Measurements from ENCODE around the gene ZNRF2. TPM values are rescaled to one million over a fixed set of nuclear protein-coding genes. Genes with fewer than 3 reads are reported as not detected.

ZNRF2 gene
- total and polyA plus RNA-seq, 3 experiments from 2014 or later: 4.2 to 13.6 (median 12.4) TPM

DNA sequence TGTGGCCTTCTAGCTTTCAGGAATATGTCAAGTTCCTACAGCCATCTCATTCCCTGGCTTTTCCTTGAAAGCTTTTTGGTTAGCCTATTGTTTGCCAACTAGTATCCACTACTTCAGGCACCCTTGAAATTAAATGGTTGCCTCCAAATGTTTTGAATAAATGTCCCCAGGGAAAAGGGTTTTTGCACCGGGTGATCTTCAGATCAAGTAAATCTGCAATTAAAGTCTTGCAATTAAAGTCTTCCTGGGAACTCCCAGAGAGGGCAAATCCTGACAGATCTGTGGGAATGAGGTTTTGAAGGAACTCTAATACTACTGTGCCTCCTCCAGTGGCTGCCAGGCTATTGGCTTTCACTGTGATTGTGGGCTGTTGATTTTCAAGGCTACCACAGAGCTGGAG lies 17.7 kb upstream of the ZNRF2 start:
- H3K36me3 Mint-ChIP-seq: peaks cover 0 to 6% (median 3%) of the 10 kb centered on the region in 3 donors
- no peaks in the 10 kb centered on the region for H3K4me1 Mint-ChIP-seq
- no peak overlapping the region for H3K27ac ChIP-seq (ENCODE audit: low read depth, low read length)
- H3K27ac Mint-ChIP-seq: no peak overlapping the region
- no peak overlapping the region for H3K4me3 ChIP-seq (ENCODE audit: low read length)
- no peak for DNase-seq
- CTCF ChIA-PET: interaction anchor here (1.4 kb wide), 1 partner anchor 9 kb away, joined by 3 read pairs; no protein-coding TSS in a partner anchor
- no peaks in the 10 kb centered on the region for H3K27me3 ChIP-seq (ENCODE audit: insufficient read depth, low read length, poor library complexity, severe bottlenecking)
- no peaks in the 10 kb centered on the region for H3K9me3 Mint-ChIP-seq
- H3K36me3 ChIP-seq (ENCODE audit: insufficient read depth, low read length): no peaks in the 10 kb centered on the region
- POLR2A ChIA-PET: no interaction called here
- no peaks in the 10 kb centered on the region for H3K9me3 ChIP-seq (ENCODE audit: low read length)
- no peaks in the 10 kb centered on the region for H3K4me1 ChIP-seq (ENCODE audit: insufficient read depth, low read length)
- H3K4me3 Mint-ChIP-seq: no peak overlapping the region
- peaks cover 0 to 4% of the 10 kb centered on the region in 2 donors for H3K27me3 Mint-ChIP-seq

DNA sequence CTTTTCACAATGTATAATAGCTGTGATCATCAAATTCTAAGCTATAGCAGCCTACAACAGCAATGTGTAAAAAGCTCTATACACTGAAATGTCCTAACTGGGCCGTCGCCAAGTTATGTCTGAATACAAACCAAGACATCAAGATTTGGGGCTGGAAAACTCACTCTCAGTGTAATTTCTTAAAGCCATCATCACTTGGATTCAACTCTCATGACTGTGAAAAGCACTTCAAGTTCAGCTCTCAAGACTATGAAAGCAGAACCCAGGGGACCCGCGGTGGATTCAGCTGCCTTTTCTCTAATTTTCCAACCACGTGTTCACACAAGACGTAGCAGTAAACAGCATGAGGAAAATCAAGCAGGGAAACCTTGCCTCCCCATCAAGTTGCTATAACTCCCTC lies 15.8 kb upstream of the ZNRF2 start:
- Mint-ChIP-seq H3K9me3 (no peaks in the 10 kb centered on the region), H3K36me3 (peaks cover 0 to 4% (median 4%) of the 10 kb centered on the region in 3 donors), H3K4me3 (no peak overlapping the region), H3K27me3 (peaks cover 0 to 4% of the 10 kb centered on the region in 2 donors), H3K4me1 (no peaks in the 10 kb centered on the region), H3K27ac (peak overlapping the region in 1 of 8 donors; percentile 68)
- ChIA-PET POLR2A (no interaction called here), CTCF (no interaction called here)
- no peak overlapping the region for H3K27ac ChIP-seq (ENCODE audit: low read depth, low read length)
- no peaks in the 10 kb centered on the region for H3K9me3 ChIP-seq (ENCODE audit: low read length)
- H3K36me3 ChIP-seq (ENCODE audit: insufficient read depth, low read length): no peaks in the 10 kb centered on the region
- no peaks in the 10 kb centered on the region for H3K27me3 ChIP-seq (ENCODE audit: insufficient read depth, low read length, poor library complexity, severe bottlenecking)
- no peak for DNase-seq
- H3K4me3 ChIP-seq (ENCODE audit: low read length): no peak overlapping the region
- H3K4me1 ChIP-seq (ENCODE audit: insufficient read depth, low read length): no peaks in the 10 kb centered on the region

DNA sequence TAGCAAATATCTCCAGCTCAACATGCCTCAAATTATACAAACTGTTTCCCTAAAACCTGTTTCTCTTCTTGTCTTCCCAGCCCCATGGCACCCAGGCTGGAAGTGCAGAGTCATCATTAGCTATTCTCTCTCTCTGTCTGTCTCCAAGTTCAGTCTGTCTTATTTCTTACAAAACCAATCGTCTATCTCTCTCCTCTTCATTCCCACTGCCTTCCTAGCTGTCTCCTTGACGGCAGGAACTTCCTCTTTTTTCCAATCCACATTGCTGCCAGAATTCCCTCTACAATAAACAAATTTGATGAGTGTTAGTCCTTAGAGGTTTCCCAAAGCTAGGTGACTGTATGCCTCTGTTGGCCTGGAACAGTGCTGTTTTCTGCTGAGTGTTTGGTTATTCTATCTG lies 14.9 kb upstream of the ZNRF2 start:
- no peak overlapping the region for H3K27ac Mint-ChIP-seq
- H3K4me1 ChIP-seq (ENCODE audit: insufficient read depth, low read length): no peaks in the 10 kb centered on the region
- peaks cover 0 to 4% of the 10 kb centered on the region in 2 donors for H3K27me3 Mint-ChIP-seq
- no peaks in the 10 kb centered on the region for H3K36me3 ChIP-seq (ENCODE audit: insufficient read depth, low read length)
- H3K4me3 Mint-ChIP-seq: no peak overlapping the region
- POLR2A ChIA-PET: no interaction called here
- no peaks in the 10 kb centered on the region for H3K9me3 Mint-ChIP-seq
- H3K36me3 Mint-ChIP-seq: peaks cover 0 to 4% (median 4%) of the 10 kb centered on the region in 3 donors
- no peaks in the 10 kb centered on the region for H3K27me3 ChIP-seq (ENCODE audit: insufficient read depth, low read length, poor library complexity, severe bottlenecking)
- no peak for DNase-seq
- no peak overlapping the region for H3K27ac ChIP-seq (ENCODE audit: low read depth, low read length)
- CTCF ChIA-PET: no interaction called here
- H3K4me3 ChIP-seq (ENCODE audit: low read length): no peak overlapping the region
- H3K4me1 Mint-ChIP-seq: no peaks in the 10 kb centered on the region
- H3K9me3 ChIP-seq (ENCODE audit: low read length): no peaks in the 10 kb centered on the region

DNA sequence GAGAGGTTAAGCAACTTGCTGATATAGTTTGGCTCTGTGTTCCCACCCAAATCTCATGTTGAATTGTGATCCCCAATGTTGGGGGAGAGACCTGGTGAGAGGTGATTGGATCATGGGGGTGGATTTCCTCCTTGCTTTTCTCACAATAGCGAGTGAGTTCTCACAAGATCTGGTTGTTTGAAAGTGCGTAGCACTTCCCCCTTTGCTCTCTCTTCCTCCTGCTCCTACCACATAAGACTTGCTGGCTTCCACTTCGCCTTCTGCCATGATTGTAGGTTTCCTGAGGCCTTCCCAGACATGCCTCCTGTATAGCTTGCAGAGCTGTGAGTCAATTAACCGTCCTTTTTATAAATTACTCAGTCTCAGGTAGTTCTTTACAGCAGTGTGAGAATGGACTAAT lies 13.5 kb upstream of the ZNRF2 start:
- CTCF ChIA-PET: no interaction called here
- H3K4me1 Mint-ChIP-seq: no peaks in the 10 kb centered on the region
- peaks cover 0 to 4% of the 10 kb centered on the region in 2 donors for H3K27me3 Mint-ChIP-seq

DNA sequence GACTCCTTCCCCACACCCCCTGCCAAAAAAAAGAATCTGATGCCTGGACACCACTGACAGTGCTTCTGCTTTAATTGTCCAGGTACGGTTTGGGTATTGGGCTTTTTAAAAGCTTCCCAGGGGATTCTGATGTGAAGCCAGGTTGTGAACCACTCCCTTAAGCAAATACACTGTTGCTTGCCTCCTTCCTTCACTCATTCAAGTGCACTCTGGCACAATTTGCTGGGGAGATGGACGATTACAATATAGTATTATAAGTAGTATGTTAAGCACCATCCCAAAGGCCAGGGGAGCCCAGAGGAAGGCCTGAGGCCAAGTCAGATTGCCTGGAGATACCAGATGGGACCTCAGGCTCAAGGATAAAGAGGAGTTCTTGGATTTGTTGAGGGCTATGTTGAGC lies 12.3 kb upstream of the ZNRF2 start:
- POLR2A ChIA-PET: no interaction called here
- Mint-ChIP-seq H3K36me3 (peaks cover 0 to 5% (median 4%) of the 10 kb centered on the region in 3 donors), H3K9me3 (no peaks in the 10 kb centered on the region)

More for the DNA sequence above, 13.5 kb upstream of the ZNRF2 start:
- no peak for DNase-seq
- Histone ChIP-seq H3K36me3 (ENCODE audit: insufficient read depth, low read length) (no peaks in the 10 kb centered on the region), H3K4me3 (ENCODE audit: low read length) (no peak overlapping the region), H3K9me3 (ENCODE audit: low read length) (no peaks in the 10 kb centered on the region), H3K27ac (ENCODE audit: low read depth, low read length) (no peak overlapping the region), H3K4me1 (ENCODE audit: insufficient read depth, low read length) (no peaks in the 10 kb centered on the region), H3K27me3 (ENCODE audit: insufficient read depth, low read length, poor library complexity, severe bottlenecking) (no peaks in the 10 kb centered on the region)
- peaks cover 0 to 6% (median 4%) of the 10 kb centered on the region in 3 donors for H3K36me3 Mint-ChIP-seq
- POLR2A ChIA-PET: no interaction called here
- no peak overlapping the region for H3K27ac Mint-ChIP-seq
- H3K4me3 Mint-ChIP-seq: no peak overlapping the region
- H3K9me3 Mint-ChIP-seq: no peaks in the 10 kb centered on the region

DNA sequence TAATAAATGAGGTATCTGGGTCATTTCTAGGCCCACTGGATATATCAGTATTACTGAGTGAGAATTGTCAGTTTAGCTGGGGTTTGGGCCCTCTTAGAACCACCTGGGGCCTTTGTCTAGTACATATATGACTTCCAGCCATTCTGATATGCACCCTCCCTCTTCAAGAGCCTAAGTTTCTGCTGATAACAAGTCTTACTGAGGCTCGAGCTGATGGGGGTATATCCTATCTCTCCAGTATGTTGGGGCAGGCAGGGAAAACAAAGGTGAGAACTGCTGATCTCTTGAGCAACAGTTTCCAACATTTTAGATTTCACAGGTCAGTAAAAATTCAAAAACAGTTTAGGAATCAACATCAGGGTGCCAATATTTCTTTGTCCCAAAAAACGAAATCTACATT lies 10.8 kb upstream of the ZNRF2 start:
- H3K27ac ChIP-seq (ENCODE audit: low read depth, low read length): no peak overlapping the region

More for the DNA sequence above, 12.3 kb upstream of the ZNRF2 start:
- no peak overlapping the region for H3K27ac ChIP-seq (ENCODE audit: low read depth, low read length)
- no peak overlapping the region for H3K4me3 ChIP-seq (ENCODE audit: low read length)
- H3K27me3 ChIP-seq (ENCODE audit: insufficient read depth, low read length, poor library complexity, severe bottlenecking): no peaks in the 10 kb centered on the region
- H3K9me3 ChIP-seq (ENCODE audit: low read length): no peaks in the 10 kb centered on the region
- no peaks in the 10 kb centered on the region for H3K36me3 ChIP-seq (ENCODE audit: insufficient read depth, low read length)
- no peak overlapping the region for H3K4me3 Mint-ChIP-seq
- peaks cover 0 to 4% of the 10 kb centered on the region in 2 donors for H3K27me3 Mint-ChIP-seq
- no peaks in the 10 kb centered on the region for H3K4me1 ChIP-seq (ENCODE audit: insufficient read depth, low read length)
- H3K4me1 Mint-ChIP-seq: peaks cover 0 to 4% (median 3%) of the 10 kb centered on the region in 3 donors
- H3K27ac Mint-ChIP-seq: no peak overlapping the region
- CTCF ChIA-PET: interaction anchor here (1.2 kb wide), 1 partner anchor 140 kb away, joined by 3 read pairs; no protein-coding TSS in a partner anchor
- no peak for DNase-seq

DNA sequence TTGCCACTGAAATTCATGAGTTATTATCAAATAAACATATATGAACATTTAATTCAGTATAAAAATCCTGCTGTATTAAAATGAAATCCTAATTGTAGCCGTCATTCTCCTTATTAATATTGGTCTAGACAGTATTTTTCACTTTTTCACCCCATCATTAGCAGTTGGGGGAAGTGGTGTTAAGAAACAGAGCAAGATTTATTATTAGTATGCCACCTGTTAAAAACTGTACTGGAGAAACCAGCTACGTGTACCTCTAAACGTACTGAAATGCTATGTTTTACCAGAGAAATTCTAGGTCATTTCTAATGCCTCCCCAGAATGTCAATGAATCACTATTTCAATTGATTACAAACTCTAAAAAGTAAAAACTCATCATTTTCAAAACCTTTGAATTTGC lies 9.8 kb upstream of the ZNRF2 start:
- ChIA-PET CTCF (interaction anchor here (1.2 to 4.2 kb wide), 3 partner anchors 10 to 290 kb away, joined by 4 to 30 read pairs (median 21); partner anchors contain the start of gene ZNRF2), POLR2A (no interaction called here)
- peaks cover 0 to 4% (median 3%) of the 10 kb centered on the region in 3 donors for H3K36me3 Mint-ChIP-seq
- H3K4me3 Mint-ChIP-seq: no peak overlapping the region
- DNase-seq: no peak
- H3K4me3 ChIP-seq (ENCODE audit: low read length): no peak overlapping the region
- no peaks in the 10 kb centered on the region for H3K27me3 ChIP-seq (ENCODE audit: insufficient read depth, low read length, poor library complexity, severe bottlenecking)
- no peak overlapping the region for H3K27ac ChIP-seq (ENCODE audit: low read depth, low read length)
- no peaks in the 10 kb centered on the region for H3K9me3 ChIP-seq (ENCODE audit: low read length)
- no peaks in the 10 kb centered on the region for H3K4me1 ChIP-seq (ENCODE audit: insufficient read depth, low read length)
- no peak overlapping the region for H3K27ac Mint-ChIP-seq
- H3K9me3 Mint-ChIP-seq: no peaks in the 10 kb centered on the region
- H3K27me3 Mint-ChIP-seq: peaks cover 0 to 6% of the 10 kb centered on the region in 2 donors
- peaks cover 6 to 11% (median 8%) of the 10 kb centered on the region in 3 donors for H3K4me1 Mint-ChIP-seq
- no peaks in the 10 kb centered on the region for H3K36me3 ChIP-seq (ENCODE audit: insufficient read depth, low read length)

More for the DNA sequence above, 10.8 kb upstream of the ZNRF2 start:
- Histone ChIP-seq H3K9me3 (ENCODE audit: low read length) (no peaks in the 10 kb centered on the region), H3K27me3 (ENCODE audit: insufficient read depth, low read length, poor library complexity, severe bottlenecking) (no peaks in the 10 kb centered on the region), H3K4me1 (ENCODE audit: insufficient read depth, low read length) (no peaks in the 10 kb centered on the region), H3K4me3 (ENCODE audit: low read length) (no peak overlapping the region), H3K36me3 (ENCODE audit: insufficient read depth, low read length) (no peaks in the 10 kb centered on the region)
- no peaks in the 10 kb centered on the region for H3K9me3 Mint-ChIP-seq
- H3K27ac Mint-ChIP-seq: peak overlapping the region in 1 of 8 donors; percentile 4
- peaks cover 0 to 4% (median 3%) of the 10 kb centered on the region in 3 donors for H3K36me3 Mint-ChIP-seq
- ChIA-PET POLR2A (no interaction called here), CTCF (interaction anchor here (3.6 to 4.2 kb wide), 2 partner anchors 78 to 291 kb away, joined by 21 to 30 read pairs; no protein-coding TSS in a partner anchor)
- no peak for DNase-seq
- peaks cover 0 to 4% (median 3%) of the 10 kb centered on the region in 3 donors for H3K4me1 Mint-ChIP-seq
- H3K27me3 Mint-ChIP-seq: peaks cover 0 to 6% of the 10 kb centered on the region in 2 donors
- no peak overlapping the region for H3K4me3 Mint-ChIP-seq

DNA sequence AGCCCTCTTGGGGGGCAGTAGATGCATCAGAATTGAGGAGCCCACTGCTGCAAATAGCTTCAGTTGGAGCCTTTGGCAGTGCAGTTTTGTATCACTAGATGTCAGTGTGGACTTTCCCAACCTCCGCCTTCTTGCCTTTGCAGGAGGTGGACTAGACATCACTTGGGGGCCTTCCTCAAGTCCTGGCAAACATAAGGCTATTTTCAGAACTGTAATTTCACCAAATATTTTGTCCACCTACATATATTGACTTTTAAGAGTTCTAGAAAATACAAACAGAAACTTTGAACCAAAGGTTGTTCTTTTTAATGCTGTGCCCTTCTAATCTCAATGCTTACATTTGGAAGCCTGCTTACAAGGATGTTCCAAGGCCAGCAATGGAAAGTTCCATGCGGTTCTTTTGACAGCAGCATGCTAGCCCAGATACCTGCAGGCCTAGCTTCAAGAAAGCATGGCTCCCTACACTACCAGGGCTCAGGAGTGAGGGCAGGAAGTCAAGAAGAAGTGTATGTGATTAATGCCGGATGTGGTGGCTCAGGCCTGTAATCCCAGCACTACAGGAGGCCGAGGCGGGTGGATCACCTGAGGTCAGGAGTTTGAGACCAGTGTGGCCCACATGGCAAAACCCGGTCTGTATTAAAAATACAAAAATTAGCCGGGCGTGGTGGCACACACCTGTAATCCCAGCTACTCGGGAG lies 8.0 kb upstream of the ZNRF2 start:
- DNase-seq: peak; percentile 15 to 68 (median 32)
- CTCF ChIA-PET: interaction anchor here (0.7 to 4.2 kb wide), 15 partner anchors 10 to 312 kb away, joined by 3 to 30 read pairs (median 4); no protein-coding TSS in a partner anchor

More for the DNA sequence above, 8.0 kb upstream of the ZNRF2 start:
- no peaks in the 10 kb centered on the region for H3K36me3 ChIP-seq (ENCODE audit: insufficient read depth, low read length)
- Mint-ChIP-seq H3K36me3 (peaks cover 0 to 5% (median 5%) of the 10 kb centered on the region in 3 donors), H3K27me3 (peaks cover 0 to 2% of the 10 kb centered on the region in 2 donors), H3K4me1 (peaks cover 7 to 13% (median 12%) of the 10 kb centered on the region in 3 donors), H3K4me3 (no peak overlapping the region), H3K27ac (no peak overlapping the region), H3K9me3 (no peaks in the 10 kb centered on the region)
- no peak overlapping the region for H3K27ac ChIP-seq (ENCODE audit: low read depth, low read length)
- no peaks in the 10 kb centered on the region for H3K27me3 ChIP-seq (ENCODE audit: insufficient read depth, low read length, poor library complexity, severe bottlenecking)
- no peak overlapping the region for H3K4me3 ChIP-seq (ENCODE audit: low read length)
- POLR2A ChIA-PET: no interaction called here
- no peaks in the 10 kb centered on the region for H3K4me1 ChIP-seq (ENCODE audit: insufficient read depth, low read length)
- H3K9me3 ChIP-seq (ENCODE audit: low read length): no peaks in the 10 kb centered on the region
